HuH-7.5 (cell line): ENCODE results near the gene ZNF575.

Experiments used
- DNase-seq: peaks from one replicate; pipeline ENCODE4 v3.0.0; 2011; ENCODE audit warnings: low spot score

ZNF575 gene

GRCh38 chr19:43532962-43533545 is at the start of gene ZNF575:
Gene ZNF575 (plus strand): TSS chr19:43533188. CDS start chr19:43534423, 1,235 bp downstream.
- peak; percentile 97 for DNase-seq

GRCh38 chr19:43483281-43483680 is 49.7 kb upstream of the ZNF575 start:
- DNase-seq = no peak

- DNase-seq = no peak
These were observed 47.0 kb upstream of the ZNF575 start for GRCh38 chr19:43485951-43486350.

GRCh38 chr19:43486412-43486811 is 46.6 kb upstream of the ZNF575 start:
- no peak for DNase-seq

GRCh38 chr19:43488179-43488578 is 44.8 kb upstream of the ZNF575 start:
- DNase-seq = no peak

- no peak for DNase-seq
These were observed 43.7 kb upstream of the ZNF575 start for GRCh38 chr19:43489310-43489709.

- no peak for DNase-seq
These were observed 42.9 kb upstream of the ZNF575 start for GRCh38 chr19:43489979-43490599.

- no peak for DNase-seq
These were observed 42.2 kb upstream of the ZNF575 start for GRCh38 chr19:43490759-43491158.

- DNase-seq = no peak
These were observed 37.9 kb upstream of the ZNF575 start for GRCh38 chr19:43495082-43495481.

GRCh38 chr19:43496960-43497359 is 36.0 kb upstream of the ZNF575 start:
- DNase-seq = no peak

GRCh38 chr19:43498233-43498842 is 34.6 kb upstream of the ZNF575 start:
- DNase-seq = no peak

GRCh38 chr19:43499042-43499441 is 33.9 kb upstream of the ZNF575 start:
- peak; percentile 98 for DNase-seq

- no peak for DNase-seq
These were observed 31.1 kb upstream of the ZNF575 start for GRCh38 chr19:43501661-43502418.

- DNase-seq = no peak
These were observed 30.5 kb upstream of the ZNF575 start for GRCh38 chr19:43502419-43502976.

- DNase-seq = peak; percentile 97
These were observed 29.2 kb upstream of the ZNF575 start for GRCh38 chr19:43503501-43504425.

GRCh38 chr19:43504426-43505185 is 28.4 kb upstream of the ZNF575 start, which contains the start of gene PHLDB3:
Gene PHLDB3 (minus strand): TSS chr19:43504746. CDS start chr19:43504118, 628 bp downstream.
- peak; percentile 50 for DNase-seq

- no peak for DNase-seq
These were observed 27.9 kb upstream of the ZNF575 start for GRCh38 chr19:43505186-43505456.

- DNase-seq = no peak
These were observed 27.0 kb upstream of the ZNF575 start for GRCh38 chr19:43505941-43506340.

GRCh38 chr19:43506629-43507028 is 26.4 kb upstream of the ZNF575 start:
- DNase-seq = no peak

- DNase-seq = no peak
These were observed 25.1 kb upstream of the ZNF575 start for GRCh38 chr19:43507880-43508279.

GRCh38 chr19:43510713-43511112 is 22.3 kb upstream of the ZNF575 start:
- DNase-seq = no peak
